ENCODE data around the gene ANXA6. TPM values are rescaled to one million over a fixed set of nuclear protein-coding genes. Genes with fewer than 3 reads are reported as not detected.
A peak's percentile ranks its signal among the peaks of the same experiment; 100 is the strongest.

The ANXA6 gene
- total RNA-seq, 2 experiments from 2014 or later: 322 to 332 TPM

GRCh38 chr5:151100681-151101080, 56.9 kb downstream of the ANXA6 start:
- intact Hi-C loops (cut with DNase I, micrococcal nuclease): no loop called here
- peaks cover 40% of the 10 kb centered on the region for H3K4me1 Mint-ChIP-seq
- no peak overlapping the region for H3K4me3 Mint-ChIP-seq
- H3K27me3 Mint-ChIP-seq: no peaks in the 10 kb centered on the region
- no peak overlapping the region for H3K27ac Mint-ChIP-seq
- CTCF ChIA-PET: interaction anchor here (1.2 kb wide), 1 partner anchor 14 kb away, joined by 3 read pairs; no protein-coding TSS in a partner anchor
- no peak for ATAC-seq
- POLR2A ChIA-PET: no interaction called here
- H3K9me3 Mint-ChIP-seq (ENCODE audit: low read depth): no peaks in the 10 kb centered on the region
- H3K36me3 Mint-ChIP-seq (ENCODE audit: low read depth): peaks cover 42% of the 10 kb centered on the region
- DNase-seq: no peak

- H3K36me3 Mint-ChIP-seq (ENCODE audit: low read depth): peaks cover 31% of the 10 kb centered on the region
- CTCF ChIA-PET: interaction anchor here (0.9 to 8.0 kb wide), 14 partner anchors 8 to 66 kb away, joined by 3 to 74 read pairs (median 4); partner anchors contain the start of gene TNIP1
- no peaks in the 10 kb centered on the region for H3K9me3 Mint-ChIP-seq (ENCODE audit: low read depth)
- peak overlapping the region; percentile 37 for H3K4me3 Mint-ChIP-seq
- POLR2A ChIA-PET: interaction anchor here (1.3 kb wide), 1 partner anchor 15 kb away, joined by 5 read pairs; no protein-coding TSS in a partner anchor
- intact Hi-C loops (cut with DNase I, micrococcal nuclease): loop anchor here (1.0 to 5.0 kb wide), 2 partner anchors 20 to 36 kb away; no protein-coding TSS in a partner anchor
- ATAC-seq (no peak), DNase-seq (no peak)
- peak overlapping the region; percentile 78 for H3K27ac Mint-ChIP-seq
- no peaks in the 10 kb centered on the region for H3K27me3 Mint-ChIP-seq
- H3K4me1 Mint-ChIP-seq: peaks cover 59% of the 10 kb centered on the region
Measured at GRCh38 chr5:151098768-151099121, 58.8 kb downstream of the ANXA6 start.

GRCh38 chr5:151097820-151098767, 59.5 kb downstream of the ANXA6 start:
- H3K36me3 Mint-ChIP-seq (ENCODE audit: low read depth): peaks cover 27% of the 10 kb centered on the region
- CTCF ChIA-PET: interaction anchor here (0.6 to 8.0 kb wide), 14 partner anchors 9 to 73 kb away, joined by 3 to 74 read pairs (median 4); partner anchors contain the start of gene TNIP1
- POLR2A ChIA-PET: interaction anchor here (0.6 to 1.3 kb wide), 3 partner anchors 15 to 67 kb away, joined by 3 to 5 read pairs (median 5); no protein-coding TSS in a partner anchor
- intact Hi-C loops (cut with DNase I, micrococcal nuclease): loop anchor here (1.0 to 5.0 kb wide), 2 partner anchors 20 to 36 kb away; no protein-coding TSS in a partner anchor
- H3K4me1 Mint-ChIP-seq: peaks cover 66% of the 10 kb centered on the region
- peak; percentile 71 for DNase-seq
- peak overlapping the region; percentile 37 for H3K4me3 Mint-ChIP-seq
- no peaks in the 10 kb centered on the region for H3K27me3 Mint-ChIP-seq
- H3K27ac Mint-ChIP-seq: peak overlapping the region; percentile 78
- H3K9me3 Mint-ChIP-seq (ENCODE audit: low read depth): no peaks in the 10 kb centered on the region
- peak; percentile 72 for ATAC-seq

- peaks cover 25% of the 10 kb centered on the region for H3K36me3 Mint-ChIP-seq (ENCODE audit: low read depth)
- ChIA-PET CTCF (interaction anchor here (3.2 to 8.0 kb wide), 2 partner anchors 16 to 29 kb away, joined by 14 to 74 read pairs; no protein-coding TSS in a partner anchor), POLR2A (no interaction called here)
- ATAC-seq: no peak
- no peak overlapping the region for H3K27ac Mint-ChIP-seq
- no peaks in the 10 kb centered on the region for H3K9me3 Mint-ChIP-seq (ENCODE audit: low read depth)
- DNase-seq: no peak
- H3K4me1 Mint-ChIP-seq: peaks cover 72% of the 10 kb centered on the region
- H3K27me3 Mint-ChIP-seq: no peaks in the 10 kb centered on the region
- no peak overlapping the region for H3K4me3 Mint-ChIP-seq
- intact Hi-C loops (cut with DNase I, micrococcal nuclease): loop anchor here in 1 of 2 experiments (5.0 kb wide), 1 partner anchor 35 kb away; no protein-coding TSS in a partner anchor
Measured at GRCh38 chr5:151097061-151097460, 60.5 kb downstream of the ANXA6 start.

- Mint-ChIP-seq H3K36me3 (ENCODE audit: low read depth) (peaks cover 17% of the 10 kb centered on the region), H3K27ac (peak overlapping the region; percentile 64), H3K9me3 (ENCODE audit: low read depth) (no peaks in the 10 kb centered on the region), H3K27me3 (no peaks in the 10 kb centered on the region), H3K4me3 (no peak overlapping the region), H3K4me1 (peaks cover 75% of the 10 kb centered on the region)
- DNase-seq (no peak), ATAC-seq (no peak)
- intact Hi-C loops (cut with DNase I, micrococcal nuclease): loop anchor here in 1 of 2 experiments (5.0 kb wide), 1 partner anchor 34 kb away; no protein-coding TSS in a partner anchor
- POLR2A ChIA-PET: interaction anchor here (0.6 kb wide), 1 partner anchor 44 kb away, joined by 3 read pairs; no protein-coding TSS in a partner anchor
- CTCF ChIA-PET: interaction anchor here (0.6 to 8.0 kb wide), 5 partner anchors 17 to 536 kb away, joined by 3 to 74 read pairs (median 4); no protein-coding TSS in a partner anchor
Measured at GRCh38 chr5:151096001-151096373, 61.6 kb downstream of the ANXA6 start.

GRCh38 chr5:151095341-151096000, 62.1 kb downstream of the ANXA6 start:
- intact Hi-C loops (cut with DNase I, micrococcal nuclease): loop anchor here in 1 of 2 experiments (2.0 to 5.0 kb wide), 2 partner anchors 17 to 33 kb away; no protein-coding TSS in a partner anchor
- peaks cover 76% of the 10 kb centered on the region for H3K4me1 Mint-ChIP-seq
- peak overlapping the region; percentile 64 for H3K27ac Mint-ChIP-seq
- H3K27me3 Mint-ChIP-seq: no peaks in the 10 kb centered on the region
- H3K36me3 Mint-ChIP-seq (ENCODE audit: low read depth): peaks cover 12% of the 10 kb centered on the region
- H3K9me3 Mint-ChIP-seq (ENCODE audit: low read depth): no peaks in the 10 kb centered on the region
- ATAC-seq: no peak
- DNase-seq: no peak
- H3K4me3 Mint-ChIP-seq: no peak overlapping the region
- ChIA-PET CTCF (interaction anchor here (0.6 to 8.0 kb wide), 7 partner anchors 12 to 556 kb away, joined by 3 to 74 read pairs (median 3); partner anchors contain the start of gene TNIP1), POLR2A (interaction anchor here (0.6 kb wide), 1 partner anchor 45 kb away, joined by 3 read pairs; no protein-coding TSS in a partner anchor)

- Mint-ChIP-seq H3K36me3 (ENCODE audit: low read depth) (peaks cover 11% of the 10 kb centered on the region), H3K9me3 (ENCODE audit: low read depth) (no peaks in the 10 kb centered on the region), H3K27me3 (no peaks in the 10 kb centered on the region), H3K27ac (peak overlapping the region; percentile 93), H3K4me1 (peaks cover 76% of the 10 kb centered on the region), H3K4me3 (peak overlapping the region; percentile 54)
- ChIA-PET POLR2A (no interaction called here), CTCF (interaction anchor here (0.6 to 8.0 kb wide), 5 partner anchors 12 to 557 kb away, joined by 3 to 74 read pairs (median 3); partner anchors contain the start of gene TNIP1)
- DNase-seq: peak; percentile 18
- no peak for ATAC-seq
- intact Hi-C loops (cut with DNase I, micrococcal nuclease): loop anchor here (1.0 to 5.0 kb wide), 4 partner anchors 12 to 33 kb away; no protein-coding TSS in a partner anchor
Measured at GRCh38 chr5:151094852-151095245, 62.7 kb downstream of the ANXA6 start.

GRCh38 chr5:151094030-151094851, 63.3 kb downstream of the ANXA6 start:
- H3K4me1 Mint-ChIP-seq: peaks cover 71% of the 10 kb centered on the region
- intact Hi-C loops (cut with DNase I, micrococcal nuclease): loop anchor here (1.0 to 2.0 kb wide), 3 partner anchors 11 to 16 kb away; no protein-coding TSS in a partner anchor

GRCh38 chr5:151093476-151093889, 64.1 kb downstream of the ANXA6 start:
- CTCF ChIA-PET: interaction anchor here (0.5 to 8.0 kb wide), 10 partner anchors 9 to 1505 kb away, joined by 3 to 74 read pairs (median 3); no protein-coding TSS in a partner anchor
- Mint-ChIP-seq H3K4me3 (peak overlapping the region; percentile 54), H3K27ac (peak overlapping the region; percentile 93), H3K27me3 (no peaks in the 10 kb centered on the region), H3K4me1 (peaks cover 63% of the 10 kb centered on the region), H3K36me3 (ENCODE audit: low read depth) (peaks cover 1% of the 10 kb centered on the region), H3K9me3 (ENCODE audit: low read depth) (no peaks in the 10 kb centered on the region)
- peak; percentile 5 for ATAC-seq
- POLR2A ChIA-PET: interaction anchor here (1.0 to 1.2 kb wide), 2 partner anchors 9 to 12 kb away, joined by 4 read pairs; no protein-coding TSS in a partner anchor
- intact Hi-C loops (cut with DNase I, micrococcal nuclease): no loop called here
- no peak for DNase-seq

More at GRCh38 chr5:151094030-151094851, 63.3 kb downstream of the ANXA6 start:
- ATAC-seq (peak; percentile 64), DNase-seq (peak; percentile 82)
- Mint-ChIP-seq H3K36me3 (ENCODE audit: low read depth) (peaks cover 6% of the 10 kb centered on the region), H3K9me3 (ENCODE audit: low read depth) (no peaks in the 10 kb centered on the region), H3K4me3 (peak overlapping the region; percentile 54), H3K27ac (peak overlapping the region; percentile 93), H3K27me3 (no peaks in the 10 kb centered on the region)
- POLR2A ChIA-PET: interaction anchor here (1.2 kb wide), 1 partner anchor 13 kb away, joined by 4 read pairs; no protein-coding TSS in a partner anchor
- CTCF ChIA-PET: interaction anchor here (0.5 to 8.0 kb wide), 10 partner anchors 10 to 1505 kb away, joined by 3 to 74 read pairs (median 3); partner anchors contain the start of gene TNIP1

- no peak for ATAC-seq
- intact Hi-C loops (cut with DNase I, micrococcal nuclease): no loop called here
- ChIA-PET CTCF (interaction anchor here (0.7 to 8.0 kb wide), 7 partner anchors 9 to 73 kb away, joined by 3 to 74 read pairs (median 3); no protein-coding TSS in a partner anchor), POLR2A (interaction anchor here (1.0 to 1.2 kb wide), 2 partner anchors 10 to 11 kb away, joined by 4 read pairs; no protein-coding TSS in a partner anchor)
- H3K4me3 Mint-ChIP-seq: no peak overlapping the region
- no peak overlapping the region for H3K27ac Mint-ChIP-seq
- no peaks in the 10 kb centered on the region for H3K36me3 Mint-ChIP-seq (ENCODE audit: low read depth)
- peaks cover 57% of the 10 kb centered on the region for H3K4me1 Mint-ChIP-seq
- DNase-seq: no peak
- no peaks in the 10 kb centered on the region for H3K9me3 Mint-ChIP-seq (ENCODE audit: low read depth)
- no peaks in the 10 kb centered on the region for H3K27me3 Mint-ChIP-seq
Measured at GRCh38 chr5:151092762-151093161, 64.8 kb downstream of the ANXA6 start.

Data from activated CD4-positive, alpha-beta T cell treated with anti-CD3 and anti-CD28 coated beads for 36 hours (primary cell).